Smooth muscle cell of the umbilical artery (primary cell): ENCODE data around the gene MEX3D. TPM values are rescaled to one million over a fixed set of nuclear protein-coding genes. Genes with fewer than 3 reads are reported as not detected.

Experiments
- total RNA-seq: library from RNA; depleted of rRNA; stranded (reverse); fragments of >200 nt; gene quantifications from 2 replicates; pipeline ENCODE4 v1.2.3, GENCODE V29; 2014

MEX3D gene
- 33.6 and 45.5 TPM in 2 replicates for total RNA-seq

DNA sequence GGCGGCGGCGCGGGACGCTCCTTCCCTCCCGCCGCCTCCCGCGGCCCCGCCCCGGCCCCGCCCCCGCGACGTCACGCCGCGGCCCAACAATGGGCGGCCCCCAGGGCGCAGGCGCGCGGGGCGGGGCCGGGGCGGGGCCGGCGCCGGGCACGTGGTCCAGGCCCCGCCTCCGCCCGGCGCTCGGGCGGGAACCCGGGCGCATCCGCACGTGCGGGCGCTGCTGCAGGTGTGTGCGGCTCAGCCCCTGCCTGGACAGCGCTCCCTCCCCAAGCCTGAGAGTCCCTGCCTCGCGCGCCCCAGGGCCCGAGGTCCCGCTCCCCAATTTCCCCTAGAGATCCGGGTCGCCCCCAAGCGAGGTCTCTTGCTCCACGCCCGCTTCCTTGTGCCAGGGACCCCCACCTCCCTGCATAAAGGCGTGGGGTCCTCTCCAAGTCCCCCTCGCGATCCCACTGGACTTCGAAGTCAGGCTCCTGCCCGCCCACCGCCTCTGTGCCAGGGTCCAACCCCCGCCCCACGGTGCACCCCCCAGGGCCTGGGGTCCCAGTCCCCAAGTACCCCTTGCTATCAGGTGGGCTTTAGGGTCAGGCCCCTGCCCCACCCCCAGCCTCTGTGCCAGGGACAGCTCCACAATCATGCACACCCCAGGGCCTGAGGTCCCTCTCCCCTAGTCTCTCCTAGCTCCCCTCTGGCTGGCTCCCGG is at the start of gene MEX3D:
Gene MEX3D (minus strand): TSS at position 6 of the 700 bp plus-strand sequence. CDS start 267 bp downstream, outside the sequence.

DNA sequence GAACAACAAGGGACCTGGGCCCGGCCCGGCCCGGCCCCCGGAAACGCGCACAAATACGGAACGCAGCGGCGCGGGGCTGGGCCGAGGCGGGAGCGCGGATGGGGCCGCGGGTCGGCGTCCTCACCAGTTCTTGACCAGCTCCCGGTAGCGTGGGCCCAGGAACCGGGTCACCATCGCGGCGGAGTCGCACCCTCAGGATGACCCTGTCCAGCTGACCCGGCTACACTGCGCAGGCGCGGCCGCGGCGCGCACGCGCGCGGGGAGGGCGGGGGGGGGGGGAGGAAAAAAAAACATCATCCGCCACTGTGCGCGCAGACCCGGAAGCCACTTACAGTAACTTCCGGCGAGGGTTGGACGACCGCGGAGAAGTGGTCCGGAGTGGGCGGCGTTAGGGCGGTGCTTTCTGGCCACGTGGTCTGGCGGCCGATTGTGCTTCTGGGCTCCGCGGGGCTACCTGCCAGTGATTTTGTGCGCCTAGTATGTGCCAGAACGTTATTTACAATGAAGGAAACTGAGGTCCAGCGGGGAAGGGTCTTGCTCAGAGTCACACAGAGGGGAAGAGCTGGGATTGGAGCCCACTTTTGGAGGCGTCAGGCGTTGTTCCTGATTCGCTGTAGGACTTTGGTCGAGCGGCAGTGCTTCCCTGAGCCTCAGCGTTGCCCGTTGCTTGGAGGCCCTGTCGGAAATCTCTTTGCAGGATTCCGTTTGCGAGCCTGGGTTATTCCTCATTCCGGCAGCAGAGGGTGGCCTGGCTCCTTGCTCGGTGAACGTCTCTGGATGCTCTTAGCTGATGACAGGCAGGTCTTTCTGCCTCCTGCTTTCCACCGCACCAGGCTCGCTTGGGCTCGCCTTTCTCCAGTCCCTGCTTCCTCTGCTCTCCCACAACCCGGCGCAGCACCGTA is 37.4 kb upstream of the MEX3D start, which contains the start of gene UQCR11:
Gene UQCR11 (minus strand): TSS at position 227 of the 902 bp plus-strand sequence. CDS start 53 bp downstream, at position 174.

DNA sequence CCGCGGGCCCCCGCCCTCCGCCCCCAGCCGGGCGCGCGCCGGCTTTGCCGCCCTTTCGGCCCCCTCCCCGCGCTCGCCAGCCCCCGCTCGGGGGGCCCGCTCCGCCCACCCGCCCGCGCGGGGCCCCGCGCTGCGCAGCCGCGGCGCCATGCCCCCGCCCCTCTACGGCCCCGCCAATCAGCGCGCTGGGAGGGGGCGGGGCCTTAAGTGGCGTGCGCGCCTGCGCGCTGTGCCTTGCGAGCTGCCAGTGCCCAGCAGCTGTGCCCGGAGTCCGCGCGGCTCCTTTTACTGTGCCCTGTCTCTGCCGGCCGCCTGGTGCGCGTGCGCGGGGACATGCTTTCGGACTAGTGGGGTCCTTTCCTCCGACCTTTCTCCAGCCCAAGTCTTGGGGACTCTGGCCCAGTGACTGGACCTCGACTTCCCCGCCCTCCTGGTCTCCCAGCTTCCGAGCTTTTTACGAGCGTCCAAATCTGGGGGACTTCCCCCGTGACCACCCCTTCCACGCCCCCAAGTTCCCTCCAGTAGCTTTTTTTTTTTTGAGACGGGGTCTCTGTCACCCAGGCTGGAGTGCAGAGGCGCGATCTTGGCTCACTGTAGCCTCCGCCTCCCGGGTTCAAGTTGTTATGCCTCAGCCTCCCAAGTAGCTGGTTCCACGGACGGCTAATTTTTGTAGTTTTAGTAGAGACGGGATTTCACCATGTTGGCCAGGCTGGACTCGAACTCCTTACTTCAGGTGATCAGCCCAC is 24.8 kb upstream of the MEX3D start, which contains the start of gene MBD3:
Gene MBD3 (minus strand): TSS at position 111 of the 746 bp plus-strand sequence. CDS start 234 bp downstream, outside the sequence.

DNA sequence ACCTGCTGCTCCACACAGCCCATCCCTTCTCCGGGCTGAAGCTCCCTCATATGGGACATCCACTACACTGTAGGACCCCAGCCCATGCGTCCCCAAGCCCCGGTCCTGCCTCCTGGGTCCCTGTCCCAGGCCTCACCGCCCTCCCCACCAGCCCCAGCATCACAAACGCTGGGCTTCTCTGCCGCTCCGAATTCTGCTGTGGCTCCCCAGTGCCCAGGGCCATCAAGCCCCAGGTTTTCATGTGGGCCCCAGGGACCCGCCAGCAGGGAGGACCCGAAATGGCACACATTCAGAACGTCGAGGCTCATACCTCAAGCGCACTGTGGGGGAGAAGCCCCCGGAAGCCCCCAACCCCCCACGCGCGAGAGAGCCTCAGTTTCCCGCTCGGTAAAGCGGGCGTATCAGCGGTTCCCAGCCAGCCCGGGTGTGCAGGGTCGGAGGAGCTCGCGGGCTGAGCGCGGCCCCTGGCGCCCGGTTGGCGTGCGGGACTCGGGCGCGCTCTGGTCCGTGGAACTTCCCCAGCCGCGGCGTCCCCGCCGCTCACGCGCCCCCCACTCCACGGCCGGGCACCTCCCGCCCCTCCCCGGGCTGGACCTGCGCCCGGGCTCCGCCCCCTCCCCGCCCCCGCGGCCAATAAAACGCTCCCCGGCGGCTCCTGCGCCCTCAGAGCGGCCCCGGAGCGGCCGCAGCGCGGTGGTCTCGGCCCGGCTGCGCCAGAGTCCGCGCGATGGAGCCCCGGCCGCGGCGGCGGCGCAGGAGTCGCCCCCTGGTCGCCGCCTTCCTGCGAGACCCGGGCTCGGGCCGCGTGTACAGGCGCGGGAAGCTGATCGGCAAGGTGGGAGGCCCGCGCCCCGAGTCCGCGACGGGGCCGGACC is 44.5 kb downstream of the MEX3D start, which contains the start of gene PLK5:
Gene PLK5 (plus strand): TSS at position 666 of the 875 bp plus-strand sequence. CDS start 2,920 bp downstream, outside the sequence.

DNA sequence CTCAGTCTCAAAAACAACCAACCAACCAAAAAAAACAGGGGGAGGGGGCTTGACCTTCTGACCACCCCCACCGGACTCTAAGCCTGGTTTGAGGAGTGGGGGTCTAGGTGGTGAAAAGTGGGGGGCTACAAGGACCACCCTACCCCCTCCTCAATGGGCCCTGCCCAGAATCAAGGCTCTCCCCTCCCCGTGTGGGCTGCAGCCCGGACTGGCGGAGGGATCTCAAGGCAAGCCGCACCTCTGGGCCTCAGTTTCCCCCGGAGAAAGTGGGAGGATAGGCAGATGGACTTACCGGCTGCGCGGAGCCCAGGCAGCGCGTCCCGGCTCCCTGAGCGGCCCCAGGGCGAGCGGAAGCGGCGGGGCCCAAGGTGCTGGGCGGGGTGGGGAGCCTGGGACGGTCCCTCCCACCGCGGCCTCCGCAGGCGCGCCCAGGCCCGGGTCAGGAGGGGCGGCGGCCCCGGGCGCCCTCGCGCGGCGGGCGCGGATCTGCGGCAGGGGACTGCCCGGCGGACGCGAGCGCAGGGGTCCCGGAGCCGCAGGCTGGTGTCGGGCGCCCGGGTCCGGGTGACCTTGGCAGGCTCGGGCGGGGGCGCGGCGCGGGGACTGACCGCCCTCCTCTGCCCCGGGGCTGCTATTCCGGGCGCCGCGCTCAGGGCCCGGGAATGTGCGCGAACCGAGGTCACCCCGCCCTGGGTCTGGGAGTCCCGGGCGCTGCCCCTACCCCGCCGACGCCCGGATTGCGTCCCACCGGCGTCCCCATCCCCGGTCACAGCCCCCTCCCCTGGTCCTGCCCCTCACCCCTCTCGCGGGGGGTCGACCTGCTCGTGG is 55.2 kb downstream of the MEX3D start, which contains the start of gene ADAMTSL5:
Gene ADAMTSL5 (minus strand): TSS at position 349 of the 828 bp plus-strand sequence. CDS start 2,076 bp downstream, outside the sequence.

Other genes with a start within 250 kb of the MEX3D start
- 53.2 and 65.3 TPM in 2 replicates for gene NDUFS7, start 184.4 kb downstream of the MEX3D start, total RNA-seq
- gene GAMT, start 166.8 kb downstream of the MEX3D start, total RNA-seq: 30.0 and 30.2 TPM in 2 replicates
- 39.2 and 75.1 TPM in 2 replicates for gene DAZAP1, start 160.7 kb downstream of the MEX3D start, total RNA-seq
- gene RPS15, start 129.9 kb downstream of the MEX3D start, total RNA-seq: 254 and 522 TPM in 2 replicates
- 0.46 and 0.89 TPM in 2 replicates for gene APC2, start 118.2 kb downstream of the MEX3D start, total RNA-seq
- 24.9 and 31.6 TPM in 2 replicates for gene C19orf25, start 89.1 kb downstream of the MEX3D start, total RNA-seq
- gene PCSK4, start 78.0 kb downstream of the MEX3D start, total RNA-seq: 1.2 and 1.7 TPM in 2 replicates
- gene REEP6, start 77.1 kb downstream of the MEX3D start, total RNA-seq: 1.7 and 2.4 TPM in 2 replicates
- 5.0 and 5.4 TPM in 2 replicates for gene ADAMTSL5, start 55.3 kb downstream of the MEX3D start, total RNA-seq
- 0.14 TPM in 1 of 2 replicates, not detected in the other for gene PLK5, start 44.2 kb downstream of the MEX3D start, total RNA-seq
- 70.7 and 96.9 TPM in 2 replicates for gene MBD3, start 24.5 kb upstream of the MEX3D start, total RNA-seq
- 34.0 and 45.1 TPM in 2 replicates for gene UQCR11, start 37.1 kb upstream of the MEX3D start, total RNA-seq
- gene TCF3, start 84.3 kb upstream of the MEX3D start, total RNA-seq: 72.8 and 154 TPM in 2 replicates
- gene ONECUT3, start 185.2 kb upstream of the MEX3D start, total RNA-seq: not detected in 2 replicates
- 0.89 and 4.8 TPM in 2 replicates for gene ATP8B3, start 244.0 kb upstream of the MEX3D start, total RNA-seq